Trophoblast cell (in vitro differentiated cells and primary cell): ENCODE data around the gene MED8.

Source experiments
- DNase-seq, 2 donors: peaks; one replicate each; pipeline ENCODE4 v3.0.0-alpha.2; 2016
- H2AFZ ChIP-seq: 2 replicates; pipeline ENCODE4 v1.6.1; 2013; ENCODE audit warnings: low read length, moderate library complexity, mild to moderate bottlenecking; ENCODE audit not compliant: insufficient read depth, poor library complexity
- H2AK5ac ChIP-seq: 2 replicates; pipeline ENCODE4 v1.6.1; 2013; ENCODE audit warnings: mild to moderate bottlenecking, low read length
- H2BK120ac ChIP-seq: 2 replicates; pipeline ENCODE4 v1.6.1; 2013; ENCODE audit warnings: low read length, mild to moderate bottlenecking, moderate library complexity; ENCODE audit not compliant: insufficient read depth, poor library complexity
- H2BK12ac ChIP-seq: 2 replicates; pipeline ENCODE4 v1.6.1; 2013; ENCODE audit warnings: mild to moderate bottlenecking, low read length, moderate library complexity
- H2BK5ac ChIP-seq: 2 replicates; pipeline ENCODE4 v1.6.1; 2013; ENCODE audit warnings: low read length, low read depth, moderate library complexity, mild to moderate bottlenecking; ENCODE audit not compliant: poor library complexity
- H3K14ac ChIP-seq: 2 replicates; pipeline ENCODE4 v1.6.1; 2013; ENCODE audit warnings: mild to moderate bottlenecking, low read length
- H3K18ac ChIP-seq: 2 replicates; pipeline ENCODE4 v1.6.1; 2013; ENCODE audit warnings: mild to moderate bottlenecking, low read length
- H3K23ac ChIP-seq: 2 replicates; pipeline ENCODE4 v1.6.1; 2013; ENCODE audit warnings: low read length
- H3K27ac ChIP-seq: 2 replicates; pipeline ENCODE4 v1.5.1; 2013; ENCODE audit warnings: low read depth, mild to moderate bottlenecking, inconsistent platforms, low read length, moderate library complexity
- H3K27me3 ChIP-seq: 2 replicates; pipeline ENCODE4 v1.6.1; 2013; ENCODE audit warnings: inconsistent platforms, mild to moderate bottlenecking, low read length, moderate library complexity; ENCODE audit not compliant: insufficient read depth
- H3K36me3 ChIP-seq, 2 experiments: 1 replicate in 1 of 2; 2 replicates in 1 of 2; pipeline ENCODE4 v1.6.1; 2013; ENCODE audit warnings: low read length in 2 of 2, mild to moderate bottlenecking in 2 of 2, moderate library complexity in 1 of 2; ENCODE audit not compliant: insufficient read depth in 2 of 2, control insufficient read depth in 1 of 2
- H3K4ac ChIP-seq: 2 replicates; pipeline ENCODE4 v1.6.1; 2013; ENCODE audit warnings: low read depth, mild to moderate bottlenecking, low read length, moderate library complexity
- H3K4me1 ChIP-seq, 2 experiments: 1 replicate in 1 of 2; 2 replicates in 1 of 2; pipeline ENCODE4 v1.6.1; 2013; ENCODE audit warnings: low read length in 2 of 2, mild to moderate bottlenecking in 2 of 2, moderate library complexity in 1 of 2; ENCODE audit not compliant: insufficient read depth in 2 of 2, control insufficient read depth in 1 of 2
- H3K4me2 ChIP-seq: 2 replicates; pipeline ENCODE4 v1.6.1; 2013; ENCODE audit warnings: inconsistent platforms, mild to moderate bottlenecking, low read length, moderate library complexity
- H3K4me3 ChIP-seq: 2 replicates; pipeline ENCODE4 v1.5.1; 2013; ENCODE audit warnings: mild to moderate bottlenecking, low read depth, low read length, inconsistent platforms
- H3K79me1 ChIP-seq: one replicate; pipeline ENCODE4 v1.6.1; 2013; ENCODE audit warnings: low read length
- H3K79me2 ChIP-seq: 2 replicates; pipeline ENCODE4 v1.6.1; 2013; ENCODE audit warnings: low read length, mild to moderate bottlenecking; ENCODE audit not compliant: control insufficient read depth, insufficient read depth, poor library complexity
- H3K9ac ChIP-seq: 2 replicates; pipeline ENCODE4 v1.6.1; 2013; ENCODE audit warnings: mild to moderate bottlenecking, low read length
- H3K9me3 ChIP-seq: 2 replicates; pipeline ENCODE4 v1.6.1; 2013; ENCODE audit warnings: low read depth, mild to moderate bottlenecking, control low read depth, inconsistent platforms, low read length; ENCODE audit not compliant: insufficient read depth
- H4K12ac ChIP-seq: 2 replicates; pipeline ENCODE4 v1.6.1; 2013; ENCODE audit warnings: low read depth, mild to moderate bottlenecking, low read length, moderate library complexity
- H4K8ac ChIP-seq: 2 replicates; pipeline ENCODE4 v1.6.1; 2013; ENCODE audit warnings: low read depth, mild to moderate bottlenecking, low read length, moderate library complexity
- H4K91ac ChIP-seq: one replicate; pipeline ENCODE4 v1.6.1; 2013; ENCODE audit warnings: low read depth, mild to moderate bottlenecking, low read length, moderate library complexity
- WGBS: extraction: QIAGEN DNeasy Blood & Tissue Kit; methylation state at CpG from one replicate; pipeline ENCODE4 v1.1.7; 2013; ENCODE audit warnings: missing lambda C conversion rate; ENCODE audit not compliant: insufficient read length, insufficient coverage; ENCODE audit errors: extremely low coverage; 5-methylcytosine and 5-hydroxymethylcytosine counted together

Gene MED8

DNA sequence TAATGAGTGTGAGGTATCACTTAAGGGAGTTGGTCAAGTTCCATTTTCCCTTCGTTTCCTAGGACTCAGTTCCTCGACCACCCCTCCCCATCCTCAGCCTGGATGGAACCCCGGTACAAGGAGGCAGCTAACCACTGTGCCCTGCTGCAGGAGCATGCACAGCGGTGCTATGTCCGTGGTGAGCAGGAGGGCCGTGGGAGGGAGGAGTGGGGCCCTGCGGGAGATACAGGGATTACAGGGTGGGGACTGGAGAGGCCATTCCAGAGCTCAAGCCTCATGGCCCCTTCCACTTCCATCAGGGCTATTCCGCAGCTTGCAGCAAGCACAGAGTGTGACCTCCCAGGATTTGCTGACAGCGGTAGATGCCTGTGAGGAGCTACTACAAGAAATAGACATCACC, 38.3 kb upstream of the MED8 start:
- WGBS: no CpG with 5 or more reads among the region's 9 CpGs
- H4K12ac ChIP-seq: no peak overlapping the region
- no peak overlapping the region for H3K27ac ChIP-seq
- H2BK120ac ChIP-seq: no peak overlapping the region
- no peaks in the 10 kb centered on the region for H3K79me1 ChIP-seq
- H2AFZ ChIP-seq: no peak overlapping the region
- H2BK12ac ChIP-seq: no peak overlapping the region
- no peaks in the 10 kb centered on the region for H3K27me3 ChIP-seq
- no peak overlapping the region for H2BK5ac ChIP-seq
- DNase-seq: no peak
- H3K14ac ChIP-seq: no peak overlapping the region
- no peak overlapping the region for H4K8ac ChIP-seq
- H2AK5ac ChIP-seq: no peak overlapping the region
- no peak overlapping the region for H3K4ac ChIP-seq
- H3K9ac ChIP-seq: no peak overlapping the region
- H3K4me2 ChIP-seq: no peak overlapping the region
- H3K18ac ChIP-seq: no peak overlapping the region
- H3K4me1 ChIP-seq: no peaks in the 10 kb centered on the region
- H3K36me3 ChIP-seq: peaks cover 93 to 98% of the 10 kb centered on the region in 2 experiments
- no peak overlapping the region for H4K91ac ChIP-seq
- H3K4me3 ChIP-seq: no peak overlapping the region
- H3K23ac ChIP-seq: no peak overlapping the region
- H3K9me3 ChIP-seq: no peaks in the 10 kb centered on the region
- no peaks in the 10 kb centered on the region for H3K79me2 ChIP-seq

DNA sequence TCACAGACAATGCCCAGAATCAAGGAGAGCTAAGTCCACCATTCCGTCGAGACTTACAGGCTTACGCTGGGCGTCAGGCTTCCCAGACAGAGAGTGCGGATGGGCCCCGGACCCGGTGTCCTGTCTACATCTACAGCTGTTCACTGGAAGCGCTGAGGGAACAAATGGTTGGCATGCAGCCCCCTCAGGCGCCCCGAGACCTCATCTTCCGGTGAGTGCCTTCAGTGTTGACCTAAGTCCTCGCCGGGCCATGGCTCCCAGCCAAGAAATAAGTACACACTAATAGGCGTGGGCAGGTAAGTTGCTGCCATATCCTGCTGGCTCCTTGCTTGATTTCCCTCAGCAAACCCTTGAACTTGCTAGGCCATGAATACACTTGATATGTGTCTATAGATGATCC, 37.9 kb upstream of the MED8 start:
- peaks cover 93 to 98% of the 10 kb centered on the region in 2 experiments for H3K36me3 ChIP-seq
- H4K91ac ChIP-seq: no peak overlapping the region
- H3K4me2 ChIP-seq: no peak overlapping the region
- no peak overlapping the region for H3K4ac ChIP-seq
- H3K18ac ChIP-seq: no peak overlapping the region
- no peak overlapping the region for H3K23ac ChIP-seq
- H4K8ac ChIP-seq: no peak overlapping the region
- H4K12ac ChIP-seq: no peak overlapping the region
- H2BK12ac ChIP-seq: no peak overlapping the region
- no peaks in the 10 kb centered on the region for H3K9me3 ChIP-seq
- no CpG with 5 or more reads among the region's 14 CpGs for WGBS
- H2BK120ac ChIP-seq: no peak overlapping the region
- no peak overlapping the region for H2AK5ac ChIP-seq
- no peaks in the 10 kb centered on the region for H3K79me1 ChIP-seq
- no peak overlapping the region for H2BK5ac ChIP-seq
- no peak overlapping the region for H3K9ac ChIP-seq
- no peak overlapping the region for H3K14ac ChIP-seq
- no peak for DNase-seq
- H2AFZ ChIP-seq: no peak overlapping the region
- H3K4me1 ChIP-seq: no peaks in the 10 kb centered on the region
- no peaks in the 10 kb centered on the region for H3K79me2 ChIP-seq
- H3K27me3 ChIP-seq: no peaks in the 10 kb centered on the region
- H3K4me3 ChIP-seq: no peak overlapping the region
- no peak overlapping the region for H3K27ac ChIP-seq

DNA sequence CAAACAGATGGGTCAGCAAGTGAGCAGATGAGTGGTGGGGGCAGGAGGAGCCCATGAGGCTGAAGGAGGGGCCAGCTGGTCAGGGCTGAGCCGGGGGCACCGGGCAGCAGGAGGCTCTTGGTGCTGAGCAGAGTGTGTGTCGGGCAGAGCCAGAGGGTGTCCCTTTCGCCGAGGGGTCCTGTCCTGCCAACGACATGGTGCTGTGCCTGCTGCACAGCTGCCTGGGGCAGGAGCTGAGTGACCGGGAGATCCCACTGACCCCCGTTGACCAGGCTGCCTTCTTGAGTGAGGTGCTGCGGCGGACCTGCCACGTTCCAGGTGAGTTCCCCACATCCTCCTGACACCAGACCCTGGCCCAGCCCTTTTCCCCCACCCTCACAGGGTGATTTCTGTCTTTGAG, 36.6 kb upstream of the MED8 start:
- Histone ChIP-seq H4K8ac (no peak overlapping the region), H2BK5ac (no peak overlapping the region), H2BK12ac (no peak overlapping the region), H3K23ac (no peak overlapping the region), H3K14ac (no peak overlapping the region), H3K27ac (no peak overlapping the region), H2BK120ac (no peak overlapping the region), H3K9me3 (no peaks in the 10 kb centered on the region), H3K79me2 (no peaks in the 10 kb centered on the region), H3K27me3 (no peaks in the 10 kb centered on the region), H3K79me1 (no peaks in the 10 kb centered on the region), H3K18ac (no peak overlapping the region), H4K91ac (no peak overlapping the region), H3K36me3 (peaks cover 92 to 96% of the 10 kb centered on the region in 2 experiments), H3K4me3 (no peak overlapping the region), H3K4me1 (no peaks in the 10 kb centered on the region), H2AK5ac (no peak overlapping the region), H3K4me2 (no peak overlapping the region), H2AFZ (no peak overlapping the region), H3K4ac (no peak overlapping the region), H3K9ac (no peak overlapping the region), H4K12ac (no peak overlapping the region)
- DNase-seq: no peak
- WGBS: no CpG with 5 or more reads among the region's 11 CpGs

DNA sequence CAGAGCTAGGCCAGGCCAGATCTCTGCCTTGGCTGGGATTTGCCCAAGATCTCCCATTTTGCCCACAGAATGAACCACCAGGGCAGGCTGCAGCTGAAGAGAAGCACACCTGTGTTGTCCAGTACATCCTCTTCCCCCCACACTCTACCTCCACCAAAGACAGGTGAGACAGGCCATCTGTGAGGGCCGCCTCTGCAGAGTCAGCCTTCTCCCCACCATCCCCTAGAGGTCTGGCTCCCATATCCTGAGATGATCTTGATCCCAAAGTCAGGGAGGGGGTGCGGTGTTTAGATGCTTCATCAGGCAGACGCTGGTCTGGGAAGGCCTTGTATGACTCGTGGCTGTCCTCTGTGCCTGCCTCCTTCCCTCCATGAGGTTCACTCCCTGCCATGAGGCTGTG, 35.4 kb upstream of the MED8 start:
- no peak for DNase-seq
- Histone ChIP-seq H3K18ac (no peak overlapping the region), H2BK12ac (no peak overlapping the region), H3K4me3 (no peak overlapping the region), H2AK5ac (no peak overlapping the region), H3K9me3 (no peaks in the 10 kb centered on the region), H3K4me1 (no peaks in the 10 kb centered on the region), H3K36me3 (peaks cover 91 to 96% of the 10 kb centered on the region in 2 experiments), H3K4me2 (no peak overlapping the region), H2BK120ac (no peak overlapping the region), H3K79me2 (no peaks in the 10 kb centered on the region), H4K12ac (no peak overlapping the region), H3K27me3 (no peaks in the 10 kb centered on the region), H2AFZ (no peak overlapping the region), H3K23ac (no peak overlapping the region), H3K27ac (no peak overlapping the region), H3K4ac (no peak overlapping the region), H3K79me1 (no peaks in the 10 kb centered on the region), H2BK5ac (no peak overlapping the region), H4K8ac (no peak overlapping the region), H3K14ac (no peak overlapping the region), H3K9ac (no peak overlapping the region), H4K91ac (no peak overlapping the region)
- WGBS: no CpG with 5 or more reads among the region's 4 CpGs
